Esophagus muscularis mucosa (tissue), 4 donors: ENCODE results near the gene MPO.

Experiments
- EP300 ChIP-seq: sonication (generic); formaldehyde crosslinking; IDR thresholded peaks from one replicate; pipeline ENCODE4 v1.6.1; 2017; ENCODE audit warnings: antibody characterized with exemption
- POLR2A ChIP-seq: fragments of 450-650 bp; IDR thresholded peaks from one replicate; pipeline ENCODE4 v1.6.1; 2017; ENCODE audit warnings: antibody characterized with exemption, moderate library complexity, mild to moderate bottlenecking, low read depth
- POLR2AphosphoS5 ChIP-seq, 2 donors: sonication (generic); formaldehyde crosslinking; IDR thresholded peaks; one replicate each; pipeline ENCODE4 v1.6.1; 2017; ENCODE audit warnings: antibody characterized with exemption in 2 of 2
- TF ChIP-seq, protein P1 (sequence below), 3 experiments: fragments of 200-600 bp in 2 of 3; fragments of 450-650 bp in 1 of 3; sonication (generic) in 2 of 3; IDR thresholded peaks; one replicate each; pipeline ENCODE4 v1.5.1; 2017 to 2019; ENCODE audit warnings: antibody characterized with exemption in 3 of 3, mild to moderate bottlenecking in 2 of 3, moderate library complexity in 1 of 3

DNA sequence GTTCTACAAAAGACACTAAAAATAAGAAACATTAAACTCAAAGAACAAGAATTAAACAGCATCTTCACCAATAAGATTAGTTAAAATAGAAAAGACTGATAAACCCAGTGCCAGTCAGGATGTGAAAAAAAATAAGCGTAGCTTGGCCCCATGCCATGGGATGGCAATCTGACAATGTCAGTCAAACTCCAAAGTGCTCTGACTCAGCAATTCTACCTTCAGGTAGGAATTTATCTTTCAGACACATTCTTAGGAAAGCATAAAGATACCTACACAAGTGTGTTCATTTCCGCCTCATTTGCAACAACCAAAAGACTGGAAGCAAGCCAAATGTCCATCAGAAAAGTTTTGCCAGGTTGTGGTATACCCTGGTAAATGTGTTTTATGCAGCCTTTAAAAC lies 9.1 kb upstream of the MPO start:
- TF ChIP-seq, protein P1, sequence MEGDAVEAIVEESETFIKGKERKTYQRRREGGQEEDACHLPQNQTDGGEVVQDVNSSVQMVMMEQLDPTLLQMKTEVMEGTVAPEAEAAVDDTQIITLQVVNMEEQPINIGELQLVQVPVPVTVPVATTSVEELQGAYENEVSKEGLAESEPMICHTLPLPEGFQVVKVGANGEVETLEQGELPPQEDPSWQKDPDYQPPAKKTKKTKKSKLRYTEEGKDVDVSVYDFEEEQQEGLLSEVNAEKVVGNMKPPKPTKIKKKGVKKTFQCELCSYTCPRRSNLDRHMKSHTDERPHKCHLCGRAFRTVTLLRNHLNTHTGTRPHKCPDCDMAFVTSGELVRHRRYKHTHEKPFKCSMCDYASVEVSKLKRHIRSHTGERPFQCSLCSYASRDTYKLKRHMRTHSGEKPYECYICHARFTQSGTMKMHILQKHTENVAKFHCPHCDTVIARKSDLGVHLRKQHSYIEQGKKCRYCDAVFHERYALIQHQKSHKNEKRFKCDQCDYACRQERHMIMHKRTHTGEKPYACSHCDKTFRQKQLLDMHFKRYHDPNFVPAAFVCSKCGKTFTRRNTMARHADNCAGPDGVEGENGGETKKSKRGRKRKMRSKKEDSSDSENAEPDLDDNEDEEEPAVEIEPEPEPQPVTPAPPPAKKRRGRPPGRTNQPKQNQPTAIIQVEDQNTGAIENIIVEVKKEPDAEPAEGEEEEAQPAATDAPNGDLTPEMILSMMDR (IDR thresholded peaks at IDR 0.05) = no peak
- TF ChIP-seq POLR2A (no peak), POLR2AphosphoS5 (IDR thresholded peaks at IDR 0.05) (no peak), EP300 (no peak)
